Osteoblast (primary cell): ENCODE data around the gene CD3D. TPM values are rescaled to one million over a fixed set of nuclear protein-coding genes. Genes with fewer than 3 reads are reported as not detected.

Experiments used
- DNase-seq: peaks from one replicate; pipeline ENCODE4 v3.0.0; 2011; ENCODE audit warnings: low spot score, mixed read lengths; ENCODE audit not compliant: insufficient read length; ENCODE audit errors: missing footprints
- H2AFZ ChIP-seq: 2 replicates; pipeline ENCODE4 v1.6.0; 2011; ENCODE audit warnings: mild to moderate bottlenecking, low read length
- H3K27ac ChIP-seq: 2 replicates; pipeline ENCODE4 v1.5.1; 2011; ENCODE audit warnings: mild to moderate bottlenecking, low read depth, low read length, moderate library complexity
- H3K27me3 ChIP-seq: 2 replicates; pipeline ENCODE4 v1.6.0; 2012; ENCODE audit warnings: mild to moderate bottlenecking, control low read depth, inconsistent platforms, low read length, moderate library complexity; ENCODE audit not compliant: insufficient read depth
- H3K36me3 ChIP-seq: 2 replicates; pipeline ENCODE4 v1.5.1; 2011; ENCODE audit warnings: mild to moderate bottlenecking, low read length, control low read depth, moderate library complexity; ENCODE audit not compliant: insufficient read depth
- H3K4me1 ChIP-seq: 2 replicates; pipeline ENCODE4 v1.5.1; 2011; ENCODE audit warnings: mild to moderate bottlenecking, low read length, control low read depth, moderate library complexity; ENCODE audit not compliant: insufficient read depth
- H3K4me2 ChIP-seq: 2 replicates; pipeline ENCODE4 v1.6.0; 2011; ENCODE audit warnings: mild to moderate bottlenecking, low read length; ENCODE audit not compliant: insufficient read depth
- H3K4me3 ChIP-seq: fragments of 200-600 bp; sonication (generic); 3 replicates; pipeline ENCODE4 v1.5.1; 2012; ENCODE audit warnings: mild to moderate bottlenecking, low read length, inconsistent platforms; ENCODE audit not compliant: insufficient read depth
- H3K79me2 ChIP-seq: 2 replicates; pipeline ENCODE4 v1.6.0; 2012; ENCODE audit warnings: mild to moderate bottlenecking, low read length, control low read depth, inconsistent platforms; ENCODE audit not compliant: insufficient read depth
- H3K9me3 ChIP-seq: 2 replicates; pipeline ENCODE4 v1.5.1; 2011; ENCODE audit warnings: low read depth, low read length, control low read depth
- H4K20me1 ChIP-seq: 2 replicates; pipeline ENCODE4 v1.6.0; 2012; ENCODE audit warnings: mild to moderate bottlenecking, low read length, control low read depth; ENCODE audit not compliant: insufficient read depth
- total RNA-seq: library from RNA; depleted of rRNA; stranded (reverse); fragments of >200 nt; gene quantifications from 2 replicates; pipeline ENCODE4 v1.2.3, GENCODE V29; 2012
- TF ChIP-seq, protein P1 (sequence below): IDR thresholded peaks from 2 replicates; pipeline ENCODE4 v1.5.1; 2011; ENCODE audit warnings: mild to moderate bottlenecking, low read depth, low read length, moderate library complexity; ENCODE audit errors: extremely low read depth

CD3D gene
- total RNA-seq, 1 donor = not detected

DNA sequence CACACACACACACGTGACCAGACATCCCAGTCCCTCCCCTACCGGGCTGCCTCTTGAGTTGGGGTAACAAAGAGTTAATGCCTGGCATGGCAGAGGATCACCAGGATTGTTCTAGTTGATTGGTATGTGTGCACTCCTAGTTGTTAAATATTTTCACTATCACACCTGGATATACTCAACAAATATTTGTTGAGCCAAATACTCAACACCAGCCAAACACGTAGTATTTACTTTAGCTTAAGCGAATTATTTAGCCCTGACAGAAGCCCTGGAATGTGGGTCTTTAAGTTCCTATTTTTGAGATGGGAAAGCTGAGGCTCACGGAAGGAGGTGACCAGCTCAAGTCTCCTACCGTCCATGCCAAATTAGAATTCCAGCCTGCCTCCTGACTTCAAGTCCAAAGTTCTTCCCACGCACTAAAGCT, 27.5 kb downstream of the CD3D start:
- TF ChIP-seq, protein P1, sequence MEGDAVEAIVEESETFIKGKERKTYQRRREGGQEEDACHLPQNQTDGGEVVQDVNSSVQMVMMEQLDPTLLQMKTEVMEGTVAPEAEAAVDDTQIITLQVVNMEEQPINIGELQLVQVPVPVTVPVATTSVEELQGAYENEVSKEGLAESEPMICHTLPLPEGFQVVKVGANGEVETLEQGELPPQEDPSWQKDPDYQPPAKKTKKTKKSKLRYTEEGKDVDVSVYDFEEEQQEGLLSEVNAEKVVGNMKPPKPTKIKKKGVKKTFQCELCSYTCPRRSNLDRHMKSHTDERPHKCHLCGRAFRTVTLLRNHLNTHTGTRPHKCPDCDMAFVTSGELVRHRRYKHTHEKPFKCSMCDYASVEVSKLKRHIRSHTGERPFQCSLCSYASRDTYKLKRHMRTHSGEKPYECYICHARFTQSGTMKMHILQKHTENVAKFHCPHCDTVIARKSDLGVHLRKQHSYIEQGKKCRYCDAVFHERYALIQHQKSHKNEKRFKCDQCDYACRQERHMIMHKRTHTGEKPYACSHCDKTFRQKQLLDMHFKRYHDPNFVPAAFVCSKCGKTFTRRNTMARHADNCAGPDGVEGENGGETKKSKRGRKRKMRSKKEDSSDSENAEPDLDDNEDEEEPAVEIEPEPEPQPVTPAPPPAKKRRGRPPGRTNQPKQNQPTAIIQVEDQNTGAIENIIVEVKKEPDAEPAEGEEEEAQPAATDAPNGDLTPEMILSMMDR = no peak
- Histone ChIP-seq H3K4me2 (no peak overlapping the region), H3K36me3 (no peaks in the 10 kb centered on the region), H3K27me3 (peaks cover 3% of the 10 kb centered on the region), H3K27ac (no peak overlapping the region), H3K9me3 (no peaks in the 10 kb centered on the region), H4K20me1 (no peaks in the 10 kb centered on the region), H3K79me2 (no peaks in the 10 kb centered on the region), H2AFZ (no peak overlapping the region), H3K4me1 (peaks cover 3% of the 10 kb centered on the region), H3K4me3 (no peak overlapping the region)
- DNase-seq = no peak

DNA sequence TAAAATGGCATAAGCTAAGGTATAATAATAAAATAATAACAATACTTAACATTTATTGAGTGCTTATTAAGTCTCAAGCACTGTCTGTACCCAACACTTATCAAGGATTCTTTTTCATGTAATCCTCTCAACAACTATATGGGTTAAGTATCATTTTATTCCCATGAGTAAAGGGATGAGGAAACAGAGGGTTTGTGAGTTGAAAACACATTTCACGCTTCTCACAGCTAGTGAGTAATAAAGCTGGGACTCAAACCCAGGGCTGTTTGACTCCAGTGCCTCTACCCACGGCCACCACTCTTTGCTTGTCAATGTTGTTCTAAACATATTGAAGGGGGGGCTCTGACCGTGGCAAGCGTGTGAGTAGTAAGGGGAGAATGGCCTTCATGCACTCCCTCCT, 29.3 kb downstream of the CD3D start:
- peaks cover 3% of the 10 kb centered on the region for H3K27me3 ChIP-seq
- no peaks in the 10 kb centered on the region for H3K36me3 ChIP-seq
- H3K79me2 ChIP-seq = no peaks in the 10 kb centered on the region
- H3K4me1 ChIP-seq = peaks cover 3% of the 10 kb centered on the region
- TF ChIP-seq, protein P1 = no peak
- H3K27ac ChIP-seq = no peak overlapping the region
- no peaks in the 10 kb centered on the region for H3K9me3 ChIP-seq
- H4K20me1 ChIP-seq = no peaks in the 10 kb centered on the region
- no peak for DNase-seq
- no peak overlapping the region for H3K4me3 ChIP-seq
- H2AFZ ChIP-seq = no peak overlapping the region
- H3K4me2 ChIP-seq = no peak overlapping the region

DNA sequence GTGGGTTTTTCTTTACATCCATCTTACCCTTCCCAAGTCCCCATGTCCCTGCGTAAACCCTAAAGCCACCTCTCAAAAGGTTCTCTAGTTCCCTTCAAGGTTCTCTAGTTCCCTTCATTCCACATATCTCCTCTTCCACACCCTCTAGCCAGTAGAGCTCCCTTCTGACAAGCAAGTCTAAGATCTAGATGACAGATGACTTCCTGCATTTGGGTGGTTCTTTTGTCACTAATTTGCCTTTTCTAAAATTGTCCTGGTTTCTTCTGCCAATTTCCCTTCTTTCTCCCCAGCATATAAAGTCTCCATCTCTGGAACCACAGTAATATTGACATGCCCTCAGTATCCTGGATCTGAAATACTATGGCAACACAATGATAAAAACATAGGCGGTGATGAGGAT, 30.2 kb downstream of the CD3D start:
- Histone ChIP-seq H2AFZ (no peak overlapping the region), H3K79me2 (no peaks in the 10 kb centered on the region), H3K36me3 (no peaks in the 10 kb centered on the region), H3K4me2 (no peak overlapping the region), H4K20me1 (no peaks in the 10 kb centered on the region), H3K27me3 (peaks cover 3% of the 10 kb centered on the region), H3K4me3 (no peak overlapping the region), H3K4me1 (peaks cover 3% of the 10 kb centered on the region), H3K9me3 (no peaks in the 10 kb centered on the region), H3K27ac (no peak overlapping the region)
- no peak for DNase-seq
- TF ChIP-seq, protein P1 = no peak

DNA sequence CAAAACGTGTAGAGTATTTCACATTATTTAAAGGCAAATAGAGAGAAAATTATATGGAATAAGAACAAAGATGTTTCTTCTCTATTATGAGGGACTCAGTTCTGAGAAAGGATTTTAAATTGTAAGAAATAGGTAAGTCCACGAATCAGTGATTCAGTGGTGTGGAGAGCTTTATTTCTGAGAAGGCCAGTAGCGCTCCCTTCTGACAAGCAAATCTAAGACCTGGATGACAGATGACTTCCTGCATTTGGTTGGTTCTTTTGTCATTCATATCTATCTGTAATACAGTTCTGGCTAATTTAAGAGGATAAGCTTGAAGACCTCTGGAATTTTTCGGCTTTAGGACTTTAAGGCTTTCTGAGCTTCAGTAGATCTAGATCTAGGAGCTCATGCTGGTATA, 31.0 kb downstream of the CD3D start:
- Histone ChIP-seq H3K79me2 (no peaks in the 10 kb centered on the region), H3K4me3 (no peak overlapping the region), H2AFZ (no peak overlapping the region), H3K36me3 (no peaks in the 10 kb centered on the region), H3K27me3 (peaks cover 3% of the 10 kb centered on the region), H3K4me2 (no peak overlapping the region), H4K20me1 (no peaks in the 10 kb centered on the region), H3K4me1 (no peaks in the 10 kb centered on the region), H3K9me3 (no peaks in the 10 kb centered on the region), H3K27ac (no peak overlapping the region)
- TF ChIP-seq, protein P1 = no peak
- no peak for DNase-seq
